GM21619 (cell line): ENCODE results near the gene SHBG.
"Not testable (repeated sequence)": the region's sequence is repeated elsewhere in the genome, so short reads cannot be mapped to it uniquely, and the experiment has no call there.

Experiments
- ATAC-seq: cut with Tn5 transposase; IDR thresholded peaks from one replicate; pipeline ENCODE4 v1.9.1; 2021; ENCODE audit not compliant: unreplicated experiment

SHBG gene

GRCh38 chr17:7629939-7630571 lies at the start of gene SHBG:
SHBG (plus strand) TSS chr17:7630135; CDS start chr17:7630173, 38 bp downstream.
- ATAC-seq, result no peak

- ATAC-seq, result no peak
Observed at GRCh38 chr17:7580604-7581575, 49.0 kb upstream of the SHBG start.

GRCh38 chr17:7582396-7583252 lies 47.3 kb upstream of the SHBG start:
- ATAC-seq, result no peak

GRCh38 chr17:7583253-7584109 lies 46.5 kb upstream of the SHBG start, which contains the start of gene MPDU1:
MPDU1 (plus strand) TSS chr17:7583852; CDS start chr17:7583863, 11 bp downstream.
- peak; percentile 57 for ATAC-seq

- ATAC-seq, result no peak
Observed at GRCh38 chr17:7586673-7587419, 43.1 kb upstream of the SHBG start.

- no peak for ATAC-seq
Observed at GRCh38 chr17:7587420-7588151, 42.3 kb upstream of the SHBG start.

- ATAC-seq, result no peak
Observed at GRCh38 chr17:7588553-7589203, 41.3 kb upstream of the SHBG start.

GRCh38 chr17:7589204-7589868 lies 40.6 kb upstream of the SHBG start:
- ATAC-seq, result no peak

- no peak for ATAC-seq
Observed at GRCh38 chr17:7589891-7590691, 39.8 kb upstream of the SHBG start, which contains the start of gene SOX15. SOX15 (minus strand) TSS chr17:7590094; CDS start chr17:7589676, 418 bp downstream.

- ATAC-seq, result no peak
Observed at GRCh38 chr17:7590743-7591142, 39.2 kb upstream of the SHBG start.

- ATAC-seq, result no peak
Observed at GRCh38 chr17:7591596-7591995, 38.3 kb upstream of the SHBG start.

- ATAC-seq, result no peak
Observed at GRCh38 chr17:7592422-7593021, 37.4 kb upstream of the SHBG start.

- no peak for ATAC-seq
Observed at GRCh38 chr17:7593296-7593695, 36.6 kb upstream of the SHBG start.

- ATAC-seq, result not testable (repeated sequence)
Observed at GRCh38 chr17:7597561-7597960, 32.4 kb upstream of the SHBG start.

GRCh38 chr17:7606280-7606679 lies 23.7 kb upstream of the SHBG start:
- ATAC-seq, result no peak

GRCh38 chr17:7610641-7611040 lies 19.3 kb upstream of the SHBG start:
- no peak for ATAC-seq
